H1 (cell line): ENCODE results near the gene COPS6. TPM values are rescaled to one million over a fixed set of nuclear protein-coding genes. Genes with fewer than 3 reads are reported as not detected.

ENCODE experiments used
- CTCF ChIP-seq, 3 experiments: IDR thresholded peaks; 1 replicate in 2 of 3; 2 replicates in 1 of 3; pipeline versions ENCODE4 v1.5.1 to v1.6.1; 2011; ENCODE audit warnings: low read length in 3 of 3, mild to moderate bottlenecking in 3 of 3, inconsistent platforms in 2 of 3, low read depth in 1 of 3, moderate library complexity in 1 of 3; ENCODE audit not compliant: insufficient read depth in 1 of 3; ENCODE audit errors: control extremely low read depth in 1 of 3
- SP2 ChIP-seq: IDR thresholded peaks from 2 replicates; pipeline ENCODE4 v1.6.1; 2012; ENCODE audit warnings: mild to moderate bottlenecking, low read length, inconsistent platforms
- TAF7 ChIP-seq: optimal IDR thresholded peaks from 2 replicates; pipeline ENCODE3; 2011; ENCODE audit warnings: low read depth, mild to moderate bottlenecking, inconsistent platforms, low read length, moderate library complexity, borderline replicate concordance
- polyA plus RNA-seq, 7 experiments: library from polyadenylated mRNA; depleted of rRNA in 3 of 7; stranded (reverse) in 5 of 7; unstranded in 2 of 7; fragments of >200 nt in 5 of 7; fragments of 200-250 nt in 2 of 7; gene quantifications; 1 replicate in 5 of 7; 2 replicates in 1 of 7; 4 replicates in 1 of 7; pipeline versions ENCODE4 v1.2.1 to v1.2.3, GENCODE V29; 2011 to 2013; ENCODE audit warnings: missing spikeins in 2 of 7, mixed read lengths in 2 of 7
- total RNA-seq: library from RNA; stranded (reverse); fragmentation: NEBNext Ultra II Directional; extraction: Animal tissue kit (Norgen Biotek cat#: 25700); gene quantifications from 2 replicates; pipeline ENCODE4 v1.2.1, GENCODE V29; 2021

Gene COPS6
- total and polyA plus RNA-seq, 2 of the 8 experiments (the other 6 are each of a cell fraction or from before 2014, with no cell fraction given) = 127 to 225 TPM

- peak in 1 of 3 experiments; percentile 28; a peak in 1 of 4 replicates for TF ChIP-seq CTCF (IDR thresholded peaks at IDR 0.05; ENCODE audit: control extremely low read depth in 1 of 3, insufficient read depth in 1 of 3, low read depth in 1 of 3, low read length in 3 of 3)
- no peak for TF ChIP-seq SP2
- peak; percentile 65 for TF ChIP-seq TAF7
Observed at GRCh38 chr7:100091411-100092181, 2.8 kb downstream of the COPS6 start (continued).
